GM12878 (cell line): ENCODE data around the gene RPS19BP1. TPM values are rescaled to one million over a fixed set of nuclear protein-coding genes. Genes with fewer than 3 reads are reported as not detected.

ENCODE experiments used
- ATAC-seq: fragments of 200-7000 bp; cut with Tn5 transposase; 3 replicates; pipeline ENCODE4 v1.9.1; 2020; ENCODE audit warnings: mild to moderate bottlenecking, moderate library complexity
- BruUV-seq: library from RNA; stranded (reverse); fragments of 400-500 nt; replicated peaks from 2 replicates; lab custom pipeline; 2021; lab: Mats Ljungman, UMichigan
- CTCF ChIA-PET: fragments of 300-600 bp; sonication (Branson Sonifier 250); formaldehyde crosslinking; extraction: SDS; loops from one replicate; lab custom pipeline; 2021; ENCODE audit warnings: inconsistent platforms; lab: Yijun Ruan, JAX
- POLR2A ChIA-PET: fragments of 350-600 bp; formaldehyde crosslinking; extraction: SDS; loops from one replicate; lab custom pipeline; 2021; ENCODE audit warnings: inconsistent platforms; lab: Charles Lee
- RAD21 ChIA-PET: fragments of 300-600 bp; sonication (Branson Sonifier 250); formaldehyde crosslinking; loops from one replicate; lab custom pipeline; 2023; ENCODE audit warnings: antibody characterized with exemption; ENCODE audit not compliant: unreplicated experiment; lab: Charles Lee
- SMC1A ChIA-PET: fragments of 300-600 bp; sonication (Branson Sonifier 250); formaldehyde crosslinking; loops from one replicate; lab custom pipeline; 2023; ENCODE audit not compliant: unreplicated experiment, uncharacterized antibody; lab: Charles Lee
- DNase-seq: peaks from one replicate; pipeline ENCODE4 v3.0.0-alpha.2; 2011; ENCODE audit warnings: low read depth, low spot score
- FAIRE-seq: peaks from 3 replicates; lab custom pipeline; 2011; peaks lifted over from hg19 to GRCh38; lab: Jason Lieb, UNC
- H2AFZ ChIP-seq: 2 replicates; pipeline ENCODE4 v1.6.0; 2011; ENCODE audit warnings: low read depth, low read length, control low read depth; ENCODE audit not compliant: control insufficient read depth
- H3K27ac ChIP-seq: 2 replicates; pipeline ENCODE4 v1.5.1; 2011; ENCODE audit warnings: control low read depth; ENCODE audit not compliant: control insufficient read depth, insufficient read depth
- H3K27me3 ChIP-seq, 2 experiments: replicated peaks in 1 of 2; 2 replicates each; pipeline versions ENCODE4 v1.6.0 to v1.6.1; 2011; ENCODE audit warnings: low read length in 1 of 2; ENCODE audit not compliant: control insufficient read depth in 2 of 2, insufficient read depth in 2 of 2
- H3K36me3 ChIP-seq, 2 experiments: 2 replicates each; pipeline ENCODE4 v1.5.1; 2011; ENCODE audit warnings: low read length in 1 of 2; ENCODE audit not compliant: control insufficient read depth in 2 of 2, insufficient read depth in 2 of 2
- H3K4me1 ChIP-seq: 2 replicates; pipeline ENCODE4 v1.6.1; 2011; ENCODE audit warnings: mild to moderate bottlenecking, low read length, moderate library complexity, mixed read lengths; ENCODE audit not compliant: control insufficient read depth, insufficient read depth
- H3K4me2 ChIP-seq: 2 replicates; pipeline ENCODE4 v1.6.0; 2011; ENCODE audit warnings: control low read depth; ENCODE audit not compliant: control insufficient read depth, insufficient read depth
- H3K4me3 ChIP-seq: fragments of 200-600 bp; sonication (generic); 2 replicates; pipeline ENCODE4 v1.5.1; 2016
- H3K79me2 ChIP-seq: 2 replicates; pipeline ENCODE4 v1.6.0; 2011; ENCODE audit warnings: low read length; ENCODE audit not compliant: control insufficient read depth, insufficient read depth
- H3K9ac ChIP-seq: 2 replicates; pipeline ENCODE4 v1.8.0; 2011; ENCODE audit warnings: low read length, control low read depth, mixed read lengths; ENCODE audit not compliant: control insufficient read depth, insufficient read depth
- H3K9me3 ChIP-seq: replicated peaks from 3 replicates; pipeline ENCODE4 v1.5.1; 2011; ENCODE audit warnings: mild to moderate bottlenecking, low read length; ENCODE audit not compliant: control insufficient read depth, insufficient read depth
- H4K20me1 ChIP-seq: 2 replicates; pipeline ENCODE4 v1.6.0; 2011; ENCODE audit not compliant: control insufficient read depth, insufficient read depth
- CBX5 ChIP-seq: sonication (generic); IDR thresholded peaks from 2 replicates; pipeline ENCODE4 v1.6.1; 2016; ENCODE audit warnings: low read depth, moderate library complexity, mild to moderate bottlenecking, inconsistent platforms
- CEBPZ ChIP-seq: fragments of 150-350 bp; IDR thresholded peaks from 2 replicates; pipeline ENCODE4 v1.6.1; 2016; ENCODE audit warnings: low read depth, low read length
- DPF2 ChIP-seq: fragments of 450-650 bp; IDR thresholded peaks from 2 replicates; pipeline ENCODE4 v1.6.1; 2017; ENCODE audit warnings: mild to moderate bottlenecking
- TBL1XR1 ChIP-seq: IDR thresholded peaks from 2 replicates; pipeline ENCODE4 v1.6.1; 2012; ENCODE audit warnings: low read depth, low read length, improper control_type of control experiment
- WRNIP1 ChIP-seq: IDR thresholded peaks from 2 replicates; pipeline ENCODE4 v1.6.1; 2011; ENCODE audit warnings: low read depth, low read length, improper control_type of control experiment, borderline replicate concordance
- WGBS: methylation state at CpG from one replicate; pipeline ENCODE4 v1.1.6; 2016; ENCODE audit warnings: low lambda C conversion rate; ENCODE audit not compliant: insufficient replicate concordance, insufficient coverage; ENCODE audit errors: missing lambda C conversion rate; 5-methylcytosine and 5-hydroxymethylcytosine counted together
- in situ Hi-C: fragments of 300-500 bp; cut with MboI; formaldehyde crosslinking; loops from 9 replicates; pipeline ENCODE4 v1.14.3; 2018; ENCODE audit warnings: mixed read lengths
- intact Hi-C: fragments of 100-400 bp; cut with micrococcal nuclease; formaldehyde crosslinking; loops from one replicate; pipeline ENCODE4 v1.14.2; 2022; ENCODE audit not compliant: unreplicated experiment
- polyA plus RNA-seq, 11 experiments: library from polyadenylated mRNA; depleted of rRNA in 4 of 11; unstranded in 6 of 11; stranded (reverse) in 5 of 11; fragments of >200 nt; fragmentation: Nextera tagmentation in 4 of 11; fragmentation: Illumina TruSeq in 1 of 11; extraction: Ambion mirVana in 4 of 11; extraction: Trizol in 1 of 11; gene quantifications; 1 replicate in 1 of 11; 2 replicates in 10 of 11; pipeline versions ENCODE4 v1.2.1 to v1.2.3, GENCODE V29; 2011 to 2016; ENCODE audit warnings: inconsistent platforms in 2 of 11, missing spikeins in 2 of 11, low read depth in 1 of 11
- total RNA-seq, 4 experiments: library from RNA; depleted of rRNA in 3 of 4; stranded (reverse); fragments of >200 nt in 3 of 4; fragmentation: Illumina TruSeq in 1 of 4; extraction: Trizol in 1 of 4; gene quantifications; 2 replicates each; pipeline versions ENCODE4 v1.2.1 to v1.2.3, GENCODE V29; 2013 to 2021

Gene RPS19BP1
- total and polyA plus RNA-seq, 10 of the 15 experiments (the other 5 are each of a cell fraction or from before 2014, with no cell fraction given) = 2.7 to 206 (median 78.6) TPM

GRCh38 chr22:39581303-39581702, 48.8 kb upstream of the RPS19BP1 start:
- H3K9me3 ChIP-seq = no peaks in the 10 kb centered on the region; the same call in 2 of the 3 replicates
- no peaks in the 10 kb centered on the region for H3K36me3 ChIP-seq
- DNase-seq = no peak
- in situ Hi-C loops (no loop called here), intact Hi-C loops (no loop called here)
- no peaks in the 10 kb centered on the region for H3K79me2 ChIP-seq
- ChIA-PET CTCF (no interaction called here), SMC1A (no interaction called here), POLR2A (no interaction called here), RAD21 (no interaction called here)
- FAIRE-seq = no peak
- WGBS = 52% methylated on average over 8 of the region's 8 CpGs
- H3K4me2 ChIP-seq = no peak overlapping the region
- no TSS peak for BruUV-seq
- H3K4me3 ChIP-seq = no peak overlapping the region
- peaks cover 3 to 6% of the 10 kb centered on the region in 2 experiments; a peak in 3 of 4 replicates for H3K27me3 ChIP-seq
- no peak overlapping the region for H2AFZ ChIP-seq
- H4K20me1 ChIP-seq = no peaks in the 10 kb centered on the region; the same call in 1 of the 2 replicates
- no peaks in the 10 kb centered on the region for H3K4me1 ChIP-seq
- no peak overlapping the region for H3K9ac ChIP-seq
- H3K27ac ChIP-seq = no peak overlapping the region
- no peak for TF ChIP-seq TBL1XR1
- TF ChIP-seq CEBPZ = no peak
- no peak for TF ChIP-seq DPF2
- no peak for TF ChIP-seq WRNIP1
- no peak for TF ChIP-seq CBX5
- no peak for ATAC-seq
